Endothelial cell of umbilical vein (primary cell): ENCODE data around the gene KRT71. TPM values are rescaled to one million over a fixed set of nuclear protein-coding genes. Genes with fewer than 3 reads are reported as not detected.

ENCODE experiments used
- BruUV-seq: library from RNA; stranded (reverse); fragments of 400-500 nt; replicated peaks from 2 replicates; lab custom pipeline; 2021; lab: Mats Ljungman, UMichigan
- CTCF ChIA-PET: fragments of 300-600, 350-600 bp; sonication (Branson Sonifier 250); formaldehyde crosslinking; loops from one replicate; lab custom pipeline; 2021; ENCODE audit warnings: antibody characterized with exemption, inconsistent platforms; lab: Charles Lee
- POLR2A ChIA-PET: fragments of 300-600, 350-600 bp; sonication (Branson Sonifier 250); formaldehyde crosslinking; loops from one replicate; lab custom pipeline; 2021; ENCODE audit warnings: antibody characterized with exemption, inconsistent platforms; lab: Charles Lee
- DNase-seq: peaks from one replicate; pipeline ENCODE4 v3.0.0-alpha.2; 2011; ENCODE audit warnings: low read depth, low spot score
- FAIRE-seq: peaks from 2 replicates; lab custom pipeline; 2011; peaks lifted over from hg19 to GRCh38; lab: Jason Lieb, UNC
- H2AFZ ChIP-seq: 2 replicates; pipeline ENCODE4 v1.6.0; 2012; ENCODE audit warnings: low read depth, low read length, control low read depth, inconsistent platforms
- H3K27ac ChIP-seq: 2 replicates; pipeline ENCODE4 v1.5.1; 2011; ENCODE audit warnings: low read depth, mild to moderate bottlenecking, control low read depth, low read length, moderate library complexity; ENCODE audit not compliant: insufficient read depth
- H3K27me3 ChIP-seq, 2 experiments: 2 replicates each; pipeline versions ENCODE4 v1.6.0 to v1.6.1; 2011; ENCODE audit warnings: low read length in 2 of 2, mixed read lengths in 1 of 2; ENCODE audit not compliant: control insufficient read depth in 2 of 2, insufficient read depth in 2 of 2
- H3K36me3 ChIP-seq, 2 experiments: 2 replicates in 1 of 2; 3 replicates in 1 of 2; pipeline ENCODE4 v1.5.1; 2011; ENCODE audit warnings: low read length in 2 of 2, mild to moderate bottlenecking in 1 of 2, moderate library complexity in 1 of 2; ENCODE audit not compliant: control insufficient read depth in 2 of 2, insufficient read depth in 2 of 2; ENCODE audit errors: extremely low read depth in 1 of 2
- H3K4me1 ChIP-seq: 3 replicates; pipeline ENCODE4 v1.5.1; 2011; ENCODE audit warnings: mild to moderate bottlenecking, low read length; ENCODE audit not compliant: control insufficient read depth, insufficient read depth; ENCODE audit errors: extremely low read depth
- H3K4me2 ChIP-seq: 2 replicates; pipeline ENCODE4 v1.6.1; 2011; ENCODE audit warnings: low read length, control low read depth, mixed read lengths; ENCODE audit not compliant: insufficient read depth
- H3K4me3 ChIP-seq, 3 experiments: fragments of 200-600 bp in 1 of 3; sonication (generic), shearing (Covaris generic) in 1 of 3; replicated peaks in 1 of 3; 2 replicates each; pipeline ENCODE4 v1.5.1; 2011 to 2016; ENCODE audit warnings: control low read depth in 3 of 3, low read length in 3 of 3, mild to moderate bottlenecking in 2 of 3, inconsistent platforms in 1 of 3, low read depth in 1 of 3, moderate library complexity in 1 of 3; ENCODE audit not compliant: insufficient read depth in 1 of 3
- H3K79me2 ChIP-seq: 2 replicates; pipeline ENCODE4 v1.6.0; 2012; ENCODE audit warnings: low read length, inconsistent platforms; ENCODE audit not compliant: control insufficient read depth, insufficient read depth
- H3K9ac ChIP-seq: replicated peaks from 2 replicates; pipeline ENCODE3; 2011; ENCODE audit warnings: low read length, control low read depth; ENCODE audit not compliant: insufficient read depth; ENCODE audit errors: extremely low read depth
- H3K9me1 ChIP-seq: replicated peaks from 3 replicates; pipeline ENCODE4 v1.6.0; 2011; ENCODE audit warnings: mild to moderate bottlenecking, low read length; ENCODE audit not compliant: control insufficient read depth, insufficient read depth; ENCODE audit errors: extremely low read depth
- H3K9me3 ChIP-seq: replicated peaks from 2 replicates; pipeline ENCODE4 v1.5.1; 2012; ENCODE audit warnings: low read length, inconsistent platforms; ENCODE audit not compliant: control insufficient read depth, insufficient read depth
- H4K20me1 ChIP-seq: replicated peaks from 2 replicates; pipeline ENCODE3; 2011; ENCODE audit warnings: mild to moderate bottlenecking, low read length; ENCODE audit not compliant: control insufficient read depth, insufficient read depth; ENCODE audit errors: extremely low read depth
- EZH2 ChIP-seq: IDR thresholded peaks from 2 replicates; pipeline ENCODE4 v1.6.1; 2012; ENCODE audit warnings: borderline replicate concordance, low read depth, mild to moderate bottlenecking, moderate library complexity, low read length, inconsistent platforms; ENCODE audit not compliant: severe bottlenecking
- FOS ChIP-seq: IDR thresholded peaks from 2 replicates; pipeline ENCODE4 v1.6.1; 2011; ENCODE audit warnings: mild to moderate bottlenecking, low read length, moderate library complexity, borderline replicate concordance; ENCODE audit not compliant: insufficient read depth
- GATA2 ChIP-seq: IDR thresholded peaks from 2 replicates; pipeline ENCODE4 v1.7.0; 2011; ENCODE audit warnings: low read depth, mild to moderate bottlenecking, moderate library complexity, mixed read lengths, low read length; ENCODE audit not compliant: insufficient read length, insufficient read depth
- JUN ChIP-seq: IDR thresholded peaks from 2 replicates; pipeline ENCODE4 v1.6.1; 2011; ENCODE audit warnings: borderline replicate concordance, low read depth; ENCODE audit not compliant: insufficient read length, insufficient read depth
- MYC ChIP-seq: IDR thresholded peaks from one replicate; pipeline ENCODE4 v1.6.1; 2011; ENCODE audit warnings: mild to moderate bottlenecking, low read depth, low read length
- POLR2A ChIP-seq: IDR thresholded peaks from 2 replicates; pipeline ENCODE4 v1.6.1; 2012; ENCODE audit warnings: low read depth, mild to moderate bottlenecking, control low read depth, low read length
- POLR2AphosphoS5 ChIP-seq: IDR thresholded peaks from 2 replicates; pipeline ENCODE4 v1.6.1; 2012; ENCODE audit warnings: low read depth, mild to moderate bottlenecking, control low read depth, low read length, moderate library complexity; ENCODE audit not compliant: insufficient read depth
- dilution Hi-C: fragments of 300-500 bp; cut with MboI; formaldehyde crosslinking; loops from one replicate; pipeline ENCODE4 v1.15.0; 2019; ENCODE audit warnings: low sequenced_read_pairs; ENCODE audit not compliant: extremely low pct_ligation_motif_present
- intact Hi-C: fragments of 100-400 bp; cut with micrococcal nuclease; formaldehyde crosslinking; loops from one replicate; pipeline ENCODE4 v1.10.0; 2022
- polyA plus RNA-seq, 4 experiments: library from polyadenylated mRNA; depleted of rRNA in 3 of 4; stranded (reverse) in 3 of 4; unstranded in 1 of 4; fragments of >200 nt; gene quantifications; 2 replicates each; pipeline versions ENCODE4 v1.2.1 to v1.2.3, GENCODE V29; 2011 to 2012; ENCODE audit warnings: missing spikeins in 1 of 4
- total RNA-seq: library from RNA; stranded (reverse); gene quantifications from 2 replicates; pipeline ENCODE4 v1.2.3, GENCODE V29; 2021
- TF ChIP-seq, protein P1 (sequence below), 2 donors: IDR thresholded peaks; 1 replicate in 1 of 2; 2 replicates in 1 of 2; pipeline ENCODE4 v1.5.1; 2011; ENCODE audit warnings: low read length in 2 of 2, mild to moderate bottlenecking in 2 of 2, moderate library complexity in 2 of 2, control low read depth in 1 of 2, inconsistent platforms in 1 of 2, low read depth in 1 of 2; ENCODE audit not compliant: insufficient read depth in 1 of 2; ENCODE audit errors: extremely low read depth in 1 of 2
- TF ChIP-seq, protein P2 (sequence below): IDR thresholded peaks from 2 replicates; pipeline ENCODE4 v1.6.1; 2011; ENCODE audit not compliant: insufficient read depth, insufficient read length

Gene KRT71
- total and polyA plus RNA-seq, 2 donors (not counting 3 experiments of a cell fraction or from before 2014, with no cell fraction given): not detected

DNA sequence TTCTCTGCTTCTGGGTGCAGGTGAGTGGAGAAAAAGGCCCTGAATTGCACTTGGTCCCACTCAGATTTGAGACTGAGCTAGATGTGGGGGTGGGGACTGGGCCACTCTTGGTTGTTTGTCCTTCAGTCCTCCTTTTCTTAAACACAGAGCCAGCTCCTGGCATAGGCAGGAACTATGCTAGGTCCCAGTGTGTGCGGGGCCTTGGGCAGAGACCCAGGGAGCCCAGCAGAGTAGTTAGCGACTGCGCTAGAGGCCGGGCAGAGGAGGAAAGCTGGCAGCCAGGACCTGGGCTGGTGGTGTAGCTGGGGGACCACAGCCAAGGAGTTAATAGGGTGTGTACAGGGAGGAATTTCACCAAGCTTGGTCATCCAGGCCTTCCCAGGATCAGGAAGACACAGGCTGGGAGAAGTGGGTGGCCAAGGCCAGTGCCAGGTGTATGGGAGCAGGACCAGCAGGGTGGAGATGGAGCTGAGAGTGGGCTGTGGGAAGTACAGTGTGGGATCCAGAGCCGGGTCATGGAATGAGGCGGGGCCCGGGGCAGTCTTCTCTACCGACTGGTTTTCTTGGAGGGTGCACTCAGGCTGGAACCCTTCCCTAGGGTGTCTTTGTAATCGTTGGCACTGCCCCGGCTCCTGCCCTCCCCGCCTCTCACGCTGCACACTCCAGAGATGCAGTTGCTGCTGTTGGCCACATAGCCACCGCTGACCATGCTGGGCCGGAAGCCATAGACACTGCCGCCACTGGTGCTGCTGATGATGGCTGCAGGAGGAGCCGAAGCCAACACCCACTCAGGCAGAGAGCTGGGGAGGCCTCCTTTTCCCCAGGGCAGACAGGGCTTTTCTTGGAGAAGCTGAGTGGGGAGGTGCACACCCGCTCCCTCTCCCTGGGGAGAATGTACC lies 8.7 kb downstream of the KRT71 start:
- TF ChIP-seq FOS (no peak), GATA2 (no peak), MYC (no peak), JUN (no peak), POLR2A (no peak), EZH2 (no peak), POLR2AphosphoS5 (no peak)
- TF ChIP-seq, protein P1, sequence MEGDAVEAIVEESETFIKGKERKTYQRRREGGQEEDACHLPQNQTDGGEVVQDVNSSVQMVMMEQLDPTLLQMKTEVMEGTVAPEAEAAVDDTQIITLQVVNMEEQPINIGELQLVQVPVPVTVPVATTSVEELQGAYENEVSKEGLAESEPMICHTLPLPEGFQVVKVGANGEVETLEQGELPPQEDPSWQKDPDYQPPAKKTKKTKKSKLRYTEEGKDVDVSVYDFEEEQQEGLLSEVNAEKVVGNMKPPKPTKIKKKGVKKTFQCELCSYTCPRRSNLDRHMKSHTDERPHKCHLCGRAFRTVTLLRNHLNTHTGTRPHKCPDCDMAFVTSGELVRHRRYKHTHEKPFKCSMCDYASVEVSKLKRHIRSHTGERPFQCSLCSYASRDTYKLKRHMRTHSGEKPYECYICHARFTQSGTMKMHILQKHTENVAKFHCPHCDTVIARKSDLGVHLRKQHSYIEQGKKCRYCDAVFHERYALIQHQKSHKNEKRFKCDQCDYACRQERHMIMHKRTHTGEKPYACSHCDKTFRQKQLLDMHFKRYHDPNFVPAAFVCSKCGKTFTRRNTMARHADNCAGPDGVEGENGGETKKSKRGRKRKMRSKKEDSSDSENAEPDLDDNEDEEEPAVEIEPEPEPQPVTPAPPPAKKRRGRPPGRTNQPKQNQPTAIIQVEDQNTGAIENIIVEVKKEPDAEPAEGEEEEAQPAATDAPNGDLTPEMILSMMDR (IDR thresholded peaks at IDR 0.05; ENCODE audit: extremely low read depth in 1 of 2, insufficient read depth in 1 of 2, low read depth in 1 of 2, low read length in 2 of 2): no peak
- TF ChIP-seq, protein P2, sequence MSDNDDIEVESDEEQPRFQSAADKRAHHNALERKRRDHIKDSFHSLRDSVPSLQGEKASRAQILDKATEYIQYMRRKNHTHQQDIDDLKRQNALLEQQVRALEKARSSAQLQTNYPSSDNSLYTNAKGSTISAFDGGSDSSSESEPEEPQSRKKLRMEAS: no peak
- Histone ChIP-seq H3K9me3 (no peaks in the 10 kb centered on the region), H2AFZ (no peak overlapping the region), H3K79me2 (no peaks in the 10 kb centered on the region), H3K36me3 (no peaks in the 10 kb centered on the region), H4K20me1 (no peaks in the 10 kb centered on the region), H3K9me1 (no peaks in the 10 kb centered on the region), H3K4me1 (no peaks in the 10 kb centered on the region), H3K9ac (no peak overlapping the region), H3K27me3 (no peaks in the 10 kb centered on the region), H3K27ac (no peak overlapping the region), H3K4me2 (no peak overlapping the region), H3K4me3 (no peak overlapping the region)
- CTCF ChIA-PET: interaction anchor here (1.0 kb wide), 1 partner anchor 172 kb away, joined by 3 read pairs; no protein-coding TSS in a partner anchor
- dilution Hi-C loops (no loop called here), intact Hi-C loops (no loop called here)
- BruUV-seq: no TSS peak
- DNase-seq: no peak
- POLR2A ChIA-PET: no interaction called here
- no peak for FAIRE-seq
